GM21619 (cell line): Measurements from ENCODE around the gene ATP6V1F.
"Not testable (repeated sequence)": the region's sequence is repeated elsewhere in the genome, so short reads cannot be mapped to it uniquely, and the experiment has no call there.

Experiments used
- ATAC-seq: cut with Tn5 transposase; IDR thresholded peaks from one replicate; pipeline ENCODE4 v1.9.1; 2021; ENCODE audit not compliant: unreplicated experiment

ATP6V1F gene

DNA sequence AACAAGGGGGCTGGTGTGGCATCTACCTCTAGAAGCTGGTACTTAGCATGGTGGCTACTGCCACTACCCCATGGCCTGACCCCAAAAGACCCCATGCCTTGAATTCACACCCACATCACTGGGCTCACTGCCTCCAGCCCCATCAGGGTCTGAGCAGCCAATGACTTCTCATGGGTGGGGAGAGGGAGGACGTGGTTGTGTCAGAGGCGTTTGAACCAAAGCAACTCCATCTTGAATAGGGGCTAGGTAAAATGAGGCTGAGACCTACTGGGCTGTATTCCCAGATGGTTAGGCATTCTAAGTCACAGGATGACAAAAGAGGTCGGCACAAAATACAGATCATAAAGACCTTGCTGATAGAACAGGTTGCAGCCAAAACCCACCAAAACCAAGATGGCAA is 32.7 kb downstream of the ATP6V1F start:
- ATAC-seq: no peak

DNA sequence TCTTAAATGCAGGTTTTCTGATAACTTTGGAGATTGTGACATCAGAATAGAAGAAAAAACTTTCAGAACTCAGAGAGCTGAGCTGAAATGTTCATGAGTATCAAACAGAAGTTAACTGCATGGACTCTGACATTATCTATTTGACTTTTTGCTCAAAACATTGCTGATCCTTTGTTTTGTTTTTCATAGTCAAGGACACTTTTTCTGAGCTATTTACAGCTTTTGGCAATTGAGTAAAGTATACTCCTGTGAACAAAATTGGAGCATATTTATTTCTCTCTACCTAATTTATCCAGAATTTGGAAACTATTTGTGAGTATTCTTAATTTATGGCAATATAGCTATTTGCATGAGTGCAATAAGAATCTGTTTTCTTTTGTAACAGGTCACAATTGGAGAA is 36.7 kb downstream of the ATP6V1F start:
- no peak for ATAC-seq

DNA sequence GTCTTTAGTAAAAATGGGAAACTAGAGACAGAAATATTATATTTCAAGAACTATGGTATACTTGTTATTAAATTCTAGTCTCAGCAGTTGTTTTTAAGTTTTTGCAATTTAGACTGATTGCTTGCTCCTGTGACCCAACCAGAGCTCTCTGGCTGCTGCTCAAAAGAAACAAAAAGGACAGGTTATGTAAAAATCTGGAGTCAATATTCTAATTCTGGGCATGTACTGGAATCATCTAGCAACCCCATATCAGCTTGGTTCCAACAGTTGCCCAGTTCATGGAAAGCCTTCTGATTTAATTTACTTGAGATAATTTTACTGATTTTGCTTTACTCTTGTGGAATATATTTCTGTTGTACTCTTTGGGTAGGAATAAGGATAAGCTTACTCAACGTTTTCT is 37.6 kb downstream of the ATP6V1F start:
- ATAC-seq: no peak

DNA sequence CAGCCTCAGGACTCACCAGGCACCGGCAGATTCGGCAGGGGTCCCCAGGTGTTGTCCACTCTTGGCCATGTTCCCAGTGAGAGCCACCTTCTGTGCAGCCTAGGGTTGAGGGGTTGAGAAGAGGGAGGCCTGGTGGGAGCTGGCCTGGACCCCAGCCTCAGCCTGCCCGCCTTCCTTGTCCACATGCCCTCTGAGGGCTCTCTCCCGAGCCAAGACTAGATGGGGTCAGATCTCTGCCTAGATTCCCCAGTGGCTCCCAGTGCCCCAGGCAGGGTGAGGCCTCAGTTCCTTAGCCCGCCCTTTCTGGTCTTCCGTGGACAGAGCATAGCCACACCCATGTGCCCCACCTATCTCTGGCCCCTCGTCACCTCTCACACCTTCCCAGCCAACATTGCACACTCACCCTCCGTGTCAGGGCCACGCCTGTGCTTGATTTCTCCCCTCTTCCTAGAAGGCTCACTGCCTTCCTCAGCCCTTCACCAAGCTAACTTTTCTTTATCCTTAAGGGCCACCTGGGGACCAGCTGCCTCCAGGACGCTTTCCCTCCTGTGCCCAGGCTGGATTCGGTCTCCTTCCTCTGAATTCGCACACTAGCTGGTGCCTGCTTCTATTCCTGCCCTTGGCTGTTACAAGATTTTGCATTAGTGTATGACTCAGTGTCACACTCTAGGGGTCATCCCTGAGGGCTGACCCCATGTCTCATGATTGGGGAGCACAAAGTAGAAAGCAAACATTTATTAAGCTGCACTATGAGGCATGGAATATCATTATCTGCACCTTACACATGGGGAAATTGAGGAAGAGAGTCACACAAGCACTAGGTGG is 40.3 kb downstream of the ATP6V1F start:
- ATAC-seq: no peak

DNA sequence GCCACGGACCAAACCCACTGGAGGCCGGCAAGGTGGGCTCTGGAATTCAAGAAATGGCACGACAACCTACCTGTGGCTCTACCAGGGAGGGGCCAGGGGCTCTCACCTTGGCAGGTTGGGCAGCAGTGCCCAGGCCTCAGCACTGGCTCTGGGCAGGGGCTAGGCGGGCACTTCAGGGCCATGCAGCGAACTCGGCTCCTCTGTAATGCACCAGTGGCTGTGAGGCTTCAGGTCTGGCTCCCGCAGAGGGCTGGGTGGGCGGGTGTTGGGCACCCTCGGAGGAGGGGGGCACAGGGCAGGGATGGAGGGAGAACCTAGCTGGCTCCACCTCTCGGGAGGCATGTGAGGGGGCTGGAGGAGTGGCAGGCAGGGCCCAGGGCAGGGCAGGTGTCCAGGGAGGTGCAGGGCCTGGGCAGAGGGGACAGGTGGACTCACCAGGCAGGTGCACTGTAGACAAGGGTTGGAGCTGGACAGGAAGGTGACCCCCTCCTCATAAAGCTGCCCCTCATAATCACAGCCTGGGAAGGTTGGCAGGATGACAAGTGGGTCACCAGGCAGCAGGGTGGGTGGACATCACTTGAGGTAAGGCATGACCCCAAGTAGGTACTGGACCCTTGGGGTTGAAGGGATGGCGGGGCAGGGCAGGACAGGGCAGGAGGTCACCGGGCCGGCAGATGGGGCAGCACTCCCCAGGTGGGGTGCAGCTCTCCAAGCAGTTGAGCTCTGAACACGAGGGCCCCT is 41.1 kb downstream of the ATP6V1F start:
- ATAC-seq: no peak

DNA sequence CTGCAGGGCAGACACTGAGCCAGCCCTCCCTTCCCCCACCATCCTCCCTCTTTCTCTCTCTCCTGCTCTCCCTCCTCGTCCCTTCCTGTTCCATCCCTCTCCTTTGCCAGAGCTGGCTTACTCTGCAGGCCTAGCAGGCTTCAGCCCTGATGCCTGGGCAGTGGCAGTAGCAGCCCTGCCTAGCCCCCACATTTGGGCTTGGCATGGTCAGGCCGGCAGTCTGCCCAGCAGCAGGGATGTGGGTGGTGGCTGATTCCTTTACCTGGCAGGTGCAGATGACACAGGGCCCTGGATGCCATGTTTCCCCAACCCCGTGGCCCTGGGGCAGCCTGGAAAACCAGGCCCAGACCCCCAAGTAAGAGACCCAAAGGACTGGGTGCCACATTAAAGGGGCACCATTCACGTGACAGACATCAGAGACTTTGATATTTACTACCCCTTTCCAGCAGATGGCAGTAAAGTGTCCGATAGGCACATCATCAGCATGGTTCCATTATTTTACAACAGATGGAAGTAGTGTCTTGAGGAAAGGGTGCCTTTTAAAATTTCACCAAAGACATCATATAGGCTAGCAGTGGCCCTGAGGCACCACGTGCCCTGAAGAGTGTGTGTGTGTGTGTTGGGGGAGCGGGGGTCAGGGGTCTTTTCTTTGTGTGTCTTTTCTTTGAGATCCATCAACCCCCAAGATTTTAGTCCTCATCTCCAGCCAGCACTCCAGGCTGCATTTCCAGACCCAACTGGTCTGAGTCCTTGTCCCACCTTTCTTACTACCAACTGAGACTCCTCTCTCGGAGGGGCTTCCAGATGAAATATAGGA is 41.9 kb downstream of the ATP6V1F start:
- no peak for ATAC-seq

DNA sequence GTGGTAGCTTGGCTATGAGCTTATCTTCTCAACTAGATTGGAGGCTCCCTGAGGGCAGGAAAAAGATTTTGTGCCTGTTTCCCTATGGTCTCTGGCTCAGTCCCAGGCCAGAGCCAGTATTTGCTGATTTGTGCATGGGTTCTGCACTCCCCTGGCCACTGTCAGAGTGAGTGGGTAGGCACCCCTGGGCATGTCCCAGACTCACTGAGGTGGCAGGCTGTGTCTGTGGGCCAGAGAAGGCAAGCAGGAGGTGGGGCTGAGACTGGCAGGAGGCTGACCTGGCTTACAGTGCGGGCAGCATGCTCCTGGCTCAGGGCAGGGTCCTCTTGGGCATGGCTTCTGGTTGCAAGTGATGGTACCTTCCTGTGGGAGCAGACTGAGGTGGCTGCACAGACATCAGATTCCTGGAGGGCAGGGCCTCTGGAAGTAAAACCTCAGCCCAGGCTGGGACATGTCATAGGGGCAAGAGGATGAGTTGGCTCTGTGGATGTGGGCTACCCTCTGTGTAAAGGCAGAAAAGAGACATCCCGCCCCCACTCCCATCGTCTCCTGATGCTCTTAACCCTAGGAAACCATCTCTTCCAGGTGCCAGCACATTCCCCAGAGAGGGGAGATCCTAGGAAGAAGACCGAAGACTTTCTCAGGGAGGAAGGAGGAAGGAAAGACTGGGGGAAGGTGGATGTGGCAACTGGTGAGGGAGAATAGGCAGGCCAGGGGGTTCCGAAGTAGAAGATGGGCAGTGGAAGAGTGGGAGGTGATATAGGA is 43.5 kb downstream of the ATP6V1F start:
- ATAC-seq: no peak

DNA sequence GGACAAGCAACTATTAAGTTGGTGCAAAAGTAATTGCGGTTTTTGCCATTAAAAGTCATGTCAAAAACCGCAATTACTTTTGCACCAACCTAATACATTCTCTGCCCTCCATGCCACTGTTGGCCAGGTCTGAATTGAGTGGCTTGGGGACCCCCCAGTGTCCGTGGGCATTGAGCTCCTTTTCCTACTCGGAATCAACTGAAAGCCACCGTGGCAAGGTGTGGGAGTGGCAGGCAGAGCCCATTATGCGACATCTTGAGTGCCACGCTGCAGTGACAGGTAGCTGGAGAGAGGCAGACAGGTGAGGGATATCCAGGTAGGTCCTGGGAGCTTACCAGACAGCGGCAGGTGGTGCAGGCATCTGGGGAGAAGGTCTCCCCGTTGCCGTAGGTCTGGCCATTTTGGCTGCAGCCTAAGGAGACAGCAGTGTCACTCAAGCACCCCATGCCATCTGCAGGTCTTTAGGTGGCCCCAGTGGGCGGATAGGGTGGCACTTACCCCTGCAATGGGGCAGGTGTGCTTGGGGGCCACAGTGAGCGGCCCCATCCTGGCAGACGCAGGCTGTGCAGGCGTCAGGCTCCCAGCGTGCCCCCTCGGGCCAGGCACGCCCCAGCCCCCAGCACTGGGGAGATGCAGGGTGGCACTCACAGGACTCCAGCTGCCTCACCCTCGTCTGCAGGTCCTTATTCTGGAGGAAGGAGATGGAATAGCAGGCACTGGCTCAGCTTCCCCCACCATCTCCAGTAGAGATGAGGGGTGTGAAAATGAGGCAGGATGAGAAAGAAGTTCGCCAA is 44.3 kb downstream of the ATP6V1F start:
- ATAC-seq: no peak

DNA sequence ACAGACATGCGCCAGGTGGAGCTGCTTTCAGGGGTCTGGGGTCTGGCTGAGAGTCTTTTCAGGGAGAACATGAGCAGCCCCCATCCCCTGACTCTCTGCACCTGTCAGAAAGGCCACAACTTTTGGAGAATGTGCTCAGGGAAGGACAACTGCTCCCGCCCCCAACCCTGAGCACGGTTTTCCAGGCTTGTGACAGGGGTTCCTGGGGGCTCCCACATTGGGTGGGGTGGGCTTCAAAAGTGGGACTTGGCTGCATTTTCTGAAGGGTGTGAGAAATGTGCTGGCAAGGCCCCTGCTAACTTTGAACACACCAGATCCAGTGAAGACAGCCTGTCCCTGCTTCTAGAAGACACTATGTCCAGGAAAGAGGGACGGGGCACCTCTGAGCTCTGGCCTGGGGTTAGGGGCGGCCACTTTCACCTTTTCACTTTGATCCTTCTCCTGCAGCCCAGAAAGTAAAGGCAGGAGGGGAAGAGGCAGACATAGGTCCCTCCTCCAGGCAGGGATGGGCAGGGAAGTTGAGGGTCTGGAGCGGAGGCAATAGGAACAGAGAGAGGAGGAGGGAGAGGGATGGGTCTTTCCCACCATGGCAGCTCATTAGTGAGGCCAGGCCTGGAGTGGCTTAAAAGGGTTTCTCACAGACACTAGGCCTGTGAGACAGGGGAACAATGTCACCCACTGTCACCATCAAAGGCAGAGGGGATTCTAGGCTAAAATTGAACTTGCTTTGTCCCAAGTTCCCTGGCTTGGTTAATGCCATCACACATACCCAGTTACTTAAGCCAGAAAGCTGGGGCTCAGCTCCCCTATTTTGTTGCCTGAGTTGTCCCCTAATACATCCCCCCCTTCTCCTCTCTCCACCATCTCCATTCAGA is 46.3 kb downstream of the ATP6V1F start:
- ATAC-seq: no peak

DNA sequence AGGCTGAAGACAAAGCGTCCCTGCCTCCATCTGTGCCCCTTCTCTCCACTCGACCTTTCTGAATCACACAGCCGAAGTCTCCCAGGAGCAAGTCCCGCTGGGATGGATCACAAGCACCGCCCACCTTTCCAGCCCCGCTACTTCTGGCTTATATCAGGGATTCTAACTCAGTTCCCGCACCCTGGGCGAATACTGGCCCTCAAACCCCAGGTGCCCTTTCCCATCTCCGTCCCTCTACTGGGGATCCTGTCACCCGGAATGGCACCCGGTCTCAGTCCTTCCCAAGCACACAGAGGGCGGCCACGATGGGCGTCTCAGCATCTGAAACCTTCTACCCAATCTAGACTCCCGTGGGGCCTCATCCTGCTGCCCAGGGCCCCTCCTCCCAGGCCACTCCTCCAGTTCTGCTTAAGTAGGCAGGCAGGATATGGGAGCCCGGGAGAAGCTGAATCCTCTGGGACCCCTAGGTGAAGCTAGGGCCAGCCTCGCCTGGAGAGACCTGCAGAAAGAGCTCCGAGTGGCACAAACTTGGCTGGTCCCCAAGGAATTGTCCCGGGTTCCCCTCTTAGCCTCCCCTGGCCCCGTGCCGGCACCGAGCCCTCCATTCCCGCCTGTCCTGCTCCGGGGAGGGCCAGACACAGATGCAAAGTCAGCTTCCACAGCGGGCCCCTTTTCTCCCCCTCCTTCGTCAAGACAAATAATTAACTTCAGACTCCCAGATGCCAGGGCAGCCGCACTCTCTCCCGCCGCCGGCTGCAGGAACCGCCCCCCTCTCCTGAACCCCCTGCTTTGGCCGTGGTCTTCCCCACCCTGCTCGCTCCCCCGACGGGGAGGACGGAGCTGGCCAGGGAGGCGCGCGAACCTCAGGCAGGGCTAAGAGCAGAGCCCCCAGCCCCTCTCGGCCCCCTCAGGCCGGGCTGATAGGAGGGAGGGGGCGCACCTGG is 47.2 kb downstream of the ATP6V1F start:
- no peak for ATAC-seq

DNA sequence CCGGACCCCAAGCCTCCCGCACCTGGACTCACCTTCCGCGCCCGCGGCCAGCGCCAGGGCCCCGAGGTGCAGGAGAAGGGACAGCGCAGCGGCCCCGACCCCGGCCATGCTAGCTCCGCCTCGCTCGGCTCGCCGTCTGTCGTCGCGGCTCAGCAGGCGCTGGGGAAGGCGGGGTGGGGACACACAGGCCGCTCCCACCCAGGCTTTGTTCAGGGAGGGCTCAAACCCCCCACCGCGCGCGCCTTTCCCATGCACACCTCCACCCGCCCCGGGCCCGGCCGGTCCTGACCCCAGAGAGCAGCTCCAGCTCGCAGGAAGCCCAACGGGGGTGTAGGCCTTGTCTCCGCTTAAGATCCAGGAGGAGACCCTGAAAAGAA is 47.9 kb downstream of the ATP6V1F start, which contains the start of gene KCP:
Gene KCP, minus strand, starts transcription at position 141 of the 377 bp plus-strand sequence. Its CDS starts 33 bp downstream, at position 108.
- no peak for ATAC-seq

DNA sequence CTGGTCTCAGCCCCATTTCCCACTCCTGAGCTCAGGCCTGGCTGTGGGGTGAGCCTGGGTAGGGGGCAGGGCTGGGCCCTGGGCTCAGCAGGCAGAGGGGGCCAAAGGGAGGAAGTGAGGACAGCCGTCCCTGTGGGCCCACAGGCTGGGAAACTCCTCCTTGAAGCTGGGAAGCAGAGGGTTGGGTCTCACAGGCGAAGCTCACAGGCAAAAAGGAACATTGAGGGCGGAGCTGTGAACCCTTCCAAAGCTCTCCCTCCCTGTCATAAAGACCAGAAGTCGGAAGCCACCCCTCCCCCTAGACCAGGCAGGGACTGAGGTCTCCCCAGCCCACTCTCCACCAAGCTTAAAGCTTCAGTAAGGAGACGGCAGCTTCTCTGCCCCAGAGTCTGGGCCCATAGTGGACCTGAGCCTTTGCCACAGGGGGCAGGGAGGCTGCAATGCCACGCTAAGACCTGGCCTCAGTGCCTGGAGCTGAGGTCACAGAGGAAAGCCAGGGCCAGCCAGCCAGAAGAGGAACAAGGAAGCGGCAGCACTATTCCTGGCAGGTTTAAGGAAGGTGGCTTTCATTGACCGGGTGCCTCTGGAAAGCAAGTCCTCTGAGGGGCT is 48.9 kb downstream of the ATP6V1F start:
- ATAC-seq: no peak

DNA sequence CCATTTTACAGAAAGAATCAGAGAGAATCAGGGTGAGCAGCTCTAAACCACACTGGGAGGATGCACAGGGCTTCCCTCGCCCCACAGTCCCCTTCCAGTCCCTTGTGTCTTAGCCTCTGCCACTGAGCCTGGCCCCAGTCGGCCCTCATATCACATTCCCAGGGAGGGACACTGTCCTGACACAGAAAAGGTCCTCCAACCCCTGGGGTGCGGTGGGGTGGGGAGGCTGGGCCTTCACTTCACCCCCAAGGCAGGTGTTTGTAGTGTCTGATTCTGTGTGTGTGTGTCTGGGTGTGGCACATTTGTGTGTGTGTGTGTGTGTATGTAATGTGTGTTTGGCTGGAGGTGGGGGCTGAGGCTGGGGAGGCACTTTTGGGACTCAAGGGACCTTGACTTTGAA is 49.6 kb downstream of the ATP6V1F start:
- no peak for ATAC-seq

DNA sequence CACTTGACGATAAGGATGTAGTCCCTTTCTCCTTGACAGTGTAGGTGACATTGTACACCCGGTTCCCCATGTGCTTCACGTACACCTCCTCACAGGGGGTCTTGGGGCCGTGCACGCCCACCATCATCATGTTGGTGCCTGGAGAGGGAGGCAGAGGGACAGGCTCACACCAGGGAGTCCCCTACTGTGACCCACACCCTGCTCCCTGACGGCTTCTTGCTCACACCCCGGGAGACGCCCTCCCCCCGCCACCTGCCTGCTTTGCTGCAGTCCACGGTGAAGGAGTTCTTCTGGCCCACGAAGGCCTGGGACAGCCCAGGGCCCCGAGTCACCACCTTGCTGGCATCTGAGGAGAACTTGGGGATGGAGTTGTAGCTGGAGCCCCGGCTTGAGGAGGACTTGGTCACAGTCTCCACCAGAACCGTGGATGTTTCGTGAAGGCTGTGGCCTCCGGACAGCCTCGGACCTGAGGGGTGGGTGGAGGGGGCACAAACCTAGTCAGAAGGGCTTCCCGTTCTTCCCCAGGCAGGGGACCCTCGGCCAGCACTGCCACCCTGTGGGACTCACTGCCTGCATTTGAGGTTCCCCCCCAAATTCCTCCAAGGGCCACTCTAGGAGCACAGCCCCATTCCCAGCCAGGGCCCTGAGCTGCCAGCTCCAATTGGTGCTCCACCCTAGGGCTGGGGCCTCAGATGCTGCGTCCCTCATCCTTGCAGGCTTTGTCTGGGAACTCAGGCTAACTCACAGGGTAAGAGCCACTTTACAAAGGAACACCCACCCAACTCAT is 50.2 kb downstream of the ATP6V1F start:
- ATAC-seq: not testable (repeated sequence)

DNA sequence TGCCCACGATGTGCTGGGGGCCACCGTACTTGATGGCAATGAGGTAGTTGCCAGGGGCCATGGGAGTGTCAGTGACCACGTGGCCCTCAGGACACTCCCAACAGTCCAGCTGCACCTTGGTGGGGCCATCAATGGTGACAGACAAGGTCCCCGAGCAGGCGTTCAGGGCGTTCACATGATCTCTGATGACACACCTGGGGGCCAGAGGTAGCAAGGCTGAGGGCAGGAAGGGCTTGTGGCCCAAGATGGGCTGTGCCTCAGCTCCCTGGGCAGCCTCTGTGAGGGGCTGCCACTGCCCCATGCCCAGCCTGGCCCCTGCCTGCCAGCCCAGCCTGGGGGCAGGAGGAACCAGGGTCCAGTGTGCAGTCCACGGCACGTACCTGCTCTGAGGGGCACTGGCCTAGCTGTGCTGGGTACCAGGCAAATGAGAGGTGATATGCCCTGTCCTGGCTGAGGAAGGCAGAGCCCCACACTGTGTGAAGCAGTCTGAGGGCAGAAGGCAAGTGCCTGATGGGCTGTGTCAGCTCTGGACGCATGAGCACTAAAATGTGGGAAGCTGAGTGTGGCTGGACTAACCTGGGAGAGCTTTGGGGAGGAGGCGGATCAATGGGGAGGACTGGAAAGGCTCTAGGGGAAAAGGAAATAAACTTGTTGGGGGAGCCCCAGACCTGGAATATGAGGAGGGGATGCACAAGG is 51.4 kb downstream of the ATP6V1F start:
- no peak for ATAC-seq

DNA sequence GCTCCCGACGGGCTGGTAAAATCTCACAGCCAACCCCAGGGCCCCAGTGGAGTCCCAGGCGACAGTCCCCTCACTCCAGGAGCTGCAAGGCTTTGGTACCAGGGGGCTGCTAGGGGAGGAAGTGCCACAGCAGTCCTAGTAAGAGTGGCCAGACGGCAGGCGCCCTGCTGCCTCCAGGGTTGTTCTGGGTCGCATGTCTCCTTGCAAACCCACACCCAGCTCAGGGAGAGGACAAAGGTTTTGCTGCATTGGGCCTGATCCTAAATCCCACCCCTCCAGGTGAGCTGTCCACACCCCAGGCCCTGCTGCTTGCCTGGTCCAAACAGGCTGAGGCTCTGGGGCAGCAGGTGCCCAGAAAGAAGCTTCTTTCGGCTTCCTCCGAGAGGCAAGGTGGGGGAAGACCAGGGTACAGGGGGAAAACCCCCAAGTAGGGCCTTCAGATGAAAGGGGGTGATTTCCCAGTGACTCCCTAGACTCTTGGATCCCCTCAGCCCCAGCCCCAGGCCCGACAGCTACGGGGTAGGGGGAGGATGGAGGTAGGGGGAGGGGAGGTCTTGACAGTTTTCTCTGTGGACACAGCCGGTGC is 52.0 kb downstream of the ATP6V1F start:
- ATAC-seq: peak; percentile 53
